Measurements from ENCODE around the gene ZBTB11. TPM values are rescaled to one million over a fixed set of nuclear protein-coding genes. Genes with fewer than 3 reads are reported as not detected.
A peak's percentile ranks its signal among the peaks of the same experiment; 100 is the strongest.

The ZBTB11 gene
- total RNA-seq, 1 donor from 2014 or later, result 28.7 TPM

GRCh38 chr3:101673953-101674352 lies 3.0 kb downstream of the ZBTB11 start:
- intact Hi-C loops (cut with micrococcal nuclease), result loop anchor here (10.0 kb wide), 1 partner anchor 1339 kb away; the partner anchor contains the start of gene NIT2
- ChIA-PET CTCF (no interaction called here), POLR2A (interaction anchor here (2.2 kb wide), 1 partner anchor 13 kb away, joined by 8 read pairs; the partner anchor contains the start of gene RPL24)

DNA sequence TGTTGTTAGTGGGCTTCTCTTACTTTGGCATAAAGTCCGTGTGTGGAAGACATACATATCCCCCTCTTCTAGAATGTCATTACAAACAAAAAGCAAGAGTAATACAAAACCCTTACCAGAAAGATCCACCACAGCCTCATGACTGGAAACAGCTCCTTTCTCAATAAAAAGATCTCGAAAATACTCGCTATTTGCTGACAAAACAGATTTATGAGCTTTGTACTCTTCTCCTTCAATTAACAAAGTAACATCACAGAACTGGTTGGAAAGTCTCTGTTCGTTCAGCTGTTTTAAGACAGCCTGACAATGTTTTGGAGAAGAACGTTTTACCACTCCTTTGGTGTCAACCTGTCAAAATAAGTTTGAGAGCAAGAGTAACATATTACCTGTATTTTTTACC lies 5.9 kb downstream of the ZBTB11 start:
- no peaks in the 10 kb centered on the region for H3K27me3 Mint-ChIP-seq
- CTCF ChIA-PET, result no interaction called here
- POLR2A ChIA-PET, result no interaction called here
- peaks cover 55% of the 10 kb centered on the region for H3K36me3 Mint-ChIP-seq (ENCODE audit: low read depth)
- H3K9me3 Mint-ChIP-seq, result no peaks in the 10 kb centered on the region
- ATAC-seq (ENCODE audit: low read depth) (no peak), DNase-seq (no peak)
- intact Hi-C loops (cut with micrococcal nuclease), result loop anchor here (10.0 kb wide), 1 partner anchor 1336 kb away; the partner anchor contains the start of gene NIT2
- H3K27ac Mint-ChIP-seq, result no peak overlapping the region
- no peak for TF ChIP-seq CTCF (IDR thresholded peaks at IDR 0.05)
- H3K4me1 Mint-ChIP-seq, result peaks cover 38% of the 10 kb centered on the region
- no peak overlapping the region for H3K4me3 Mint-ChIP-seq

More at GRCh38 chr3:101673953-101674352, 3.0 kb downstream of the ZBTB11 start:
- H3K9me3 Mint-ChIP-seq, result no peaks in the 10 kb centered on the region
- H3K36me3 Mint-ChIP-seq (ENCODE audit: low read depth), result peaks cover 45% of the 10 kb centered on the region
- no peak for TF ChIP-seq CTCF (IDR thresholded peaks at IDR 0.05)
- ATAC-seq (ENCODE audit: low read depth), result no peak
- no peak for DNase-seq
- H3K27me3 Mint-ChIP-seq, result no peaks in the 10 kb centered on the region
- H3K4me3 Mint-ChIP-seq, result peak overlapping the region; percentile 11
- peaks cover 52% of the 10 kb centered on the region for H3K4me1 Mint-ChIP-seq
- no peak overlapping the region for H3K27ac Mint-ChIP-seq

DNA sequence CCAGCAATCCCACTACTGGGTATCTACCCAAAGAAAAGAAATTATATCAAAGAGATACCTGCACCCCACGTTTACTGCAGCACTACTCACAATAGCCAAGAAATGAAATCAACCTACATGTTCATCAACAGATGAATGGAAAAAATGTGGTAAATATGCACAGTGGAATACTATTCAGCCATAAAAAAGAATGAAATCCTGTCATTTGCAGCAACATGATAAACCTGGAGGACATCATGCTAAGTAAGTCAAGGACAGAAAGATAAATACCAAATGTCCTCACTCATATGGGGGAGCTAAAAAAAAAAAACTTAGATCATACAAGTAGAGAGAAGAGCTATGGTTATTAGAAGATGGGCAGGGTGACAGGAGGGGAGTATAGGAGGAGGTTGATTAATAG lies 9.1 kb downstream of the ZBTB11 start:
- Mint-ChIP-seq H3K27ac (no peak overlapping the region), H3K27me3 (no peaks in the 10 kb centered on the region), H3K4me3 (no peak overlapping the region), H3K9me3 (no peaks in the 10 kb centered on the region), H3K36me3 (ENCODE audit: low read depth) (peaks cover 84% of the 10 kb centered on the region), H3K4me1 (peaks cover 15% of the 10 kb centered on the region)
- TF ChIP-seq CTCF (IDR thresholded peaks at IDR 0.05), result no peak
- no peak for DNase-seq
- intact Hi-C loops (cut with micrococcal nuclease), result no loop called here
- ChIA-PET POLR2A (interaction anchor here (0.7 kb wide), 1 partner anchor 8 kb away, joined by 3 read pairs; no protein-coding TSS in a partner anchor), CTCF (no interaction called here)
- no peak for ATAC-seq (ENCODE audit: low read depth)

DNA sequence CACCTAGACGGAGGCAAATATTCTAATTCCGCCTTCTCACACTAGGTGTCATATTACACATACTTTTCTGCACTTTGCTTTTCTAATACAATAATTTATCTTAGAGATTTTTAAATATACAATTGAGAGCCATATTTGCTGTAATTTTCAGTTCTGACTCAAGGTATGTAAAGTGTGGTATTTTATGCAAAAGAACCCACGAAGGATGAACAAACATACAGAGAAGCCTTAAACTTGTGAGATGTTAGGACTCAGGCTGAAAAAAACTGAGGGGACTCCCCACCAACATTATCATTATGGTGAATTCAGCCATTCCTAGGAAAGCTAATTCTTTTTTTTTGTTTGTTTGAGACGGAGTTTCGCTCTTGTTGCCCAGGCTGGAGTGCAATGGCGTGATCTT lies 9.6 kb downstream of the ZBTB11 start:
- intact Hi-C loops (cut with micrococcal nuclease), result no loop called here
- ChIA-PET CTCF (no interaction called here), POLR2A (interaction anchor here (0.7 kb wide), 1 partner anchor 9 kb away, joined by 3 read pairs; no protein-coding TSS in a partner anchor)
- DNase-seq (no peak), ATAC-seq (ENCODE audit: low read depth) (no peak)
- no peak for TF ChIP-seq CTCF (IDR thresholded peaks at IDR 0.05)
- peaks cover 83% of the 10 kb centered on the region for H3K36me3 Mint-ChIP-seq (ENCODE audit: low read depth)
- H3K27me3 Mint-ChIP-seq, result no peaks in the 10 kb centered on the region
- H3K4me1 Mint-ChIP-seq, result peaks cover 10% of the 10 kb centered on the region
- H3K27ac Mint-ChIP-seq, result no peak overlapping the region
- no peak overlapping the region for H3K4me3 Mint-ChIP-seq
- no peaks in the 10 kb centered on the region for H3K9me3 Mint-ChIP-seq

GRCh38 chr3:101665851-101666250 lies 11.1 kb downstream of the ZBTB11 start:
- peaks cover 84% of the 10 kb centered on the region for H3K36me3 Mint-ChIP-seq (ENCODE audit: low read depth)
- intact Hi-C loops (cut with micrococcal nuclease), result no loop called here
- H3K9me3 Mint-ChIP-seq, result no peaks in the 10 kb centered on the region
- ChIA-PET POLR2A (interaction anchor here (1.4 kb wide), 1 partner anchor 10 kb away, joined by 7 read pairs; the partner anchor contains the start of gene ZBTB11), CTCF (interaction anchor here (0.5 to 1.5 kb wide), 3 partner anchors 27 to 91 kb away, joined by 3 read pairs; no protein-coding TSS in a partner anchor)
- no peak for TF ChIP-seq CTCF (IDR thresholded peaks at IDR 0.05)
- no peak overlapping the region for H3K4me3 Mint-ChIP-seq
- no peak overlapping the region for H3K27ac Mint-ChIP-seq
- peaks cover 5% of the 10 kb centered on the region for H3K4me1 Mint-ChIP-seq
- DNase-seq (no peak), ATAC-seq (ENCODE audit: low read depth) (no peak)
- no peaks in the 10 kb centered on the region for H3K27me3 Mint-ChIP-seq
